GM19239 (cell line): ENCODE results near the gene BCL2.

Source experiments
- DNase-seq: peaks from one replicate; pipeline ENCODE4 v3.0.0; 2011; ENCODE audit warnings: low spot score; ENCODE audit not compliant: insufficient read length
- FAIRE-seq: peaks from 2 replicates; lab custom pipeline; 2011; peaks lifted over from hg19 to GRCh38; lab: Jason Lieb, UNC

Gene BCL2

GRCh38 chr18:63082366-63083019 lies 237.1 kb downstream of the BCL2 start:
- FAIRE-seq: no peak
- DNase-seq: no peak

GRCh38 chr18:63079114-63079513 lies 240.5 kb downstream of the BCL2 start:
- FAIRE-seq (peak; percentile 88), DNase-seq (no peak)

DNA sequence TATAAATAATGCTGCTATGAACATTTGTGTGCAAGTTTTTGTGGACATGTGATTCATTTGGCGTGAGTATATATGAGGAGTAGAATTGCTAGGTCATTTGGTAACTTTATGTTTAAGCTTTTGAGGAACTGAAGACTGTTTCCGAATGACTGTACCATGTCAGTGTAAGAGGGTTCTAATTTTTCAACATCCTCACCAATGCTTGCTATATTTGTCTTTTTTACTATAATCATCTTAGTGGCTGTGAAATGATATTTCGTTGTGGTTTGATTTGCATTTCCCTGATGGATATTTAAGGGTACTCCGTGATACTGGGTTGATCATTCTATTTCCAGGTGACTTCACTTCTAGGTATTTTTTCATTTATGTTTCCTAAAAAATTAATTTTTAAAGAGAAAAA lies 241.1 kb downstream of the BCL2 start:
- FAIRE-seq: peak; percentile 96
- no peak for DNase-seq

- FAIRE-seq (peak; percentile 97), DNase-seq (peak; percentile 28)
These were observed 244.6 kb downstream of the BCL2 start for GRCh38 chr18:63074981-63075404.

GRCh38 chr18:63073481-63073880 lies 246.1 kb downstream of the BCL2 start:
- DNase-seq (peak; percentile 31), FAIRE-seq (peak; percentile 90)
